Left renal pelvis (tissue), 4 donors: ENCODE data around the gene ART1. TPM values are rescaled to one million over a fixed set of nuclear protein-coding genes. Genes with fewer than 3 reads are reported as not detected.
"Not testable (repeated sequence)": the region's sequence is repeated elsewhere in the genome, so short reads cannot be mapped to it uniquely, and the experiment has no call there.

Experiments used
- DNase-seq, 4 donors: peaks; one replicate each; pipeline ENCODE4 v3.0.0-alpha.2; 2013; ENCODE audit warnings: low read depth in 4 of 4, low spot score in 3 of 4
- polyA plus RNA-seq, 4 donors: library from polyadenylated mRNA; unstranded; fragments of 120-200 nt; gene quantifications; one replicate each; pipeline ENCODE4 v1.2.1, GENCODE V29; 2013; ENCODE audit not compliant: insufficient read length in 4 of 4

The ART1 gene
- not detected for polyA plus RNA-seq

GRCh38 chr11:3644817-3645235, at the start of gene ART1:
Gene ART1, plus strand, starts transcription at chr11:3645128. Its CDS starts 14,086 bp downstream, at chr11:3659214.
- no peak for DNase-seq

GRCh38 chr11:3597743-3598142, 47.2 kb upstream of the ART1 start:
- not testable (repeated sequence) for DNase-seq

GRCh38 chr11:3600201-3600600, 44.7 kb upstream of the ART1 start:
- not testable (repeated sequence) for DNase-seq

- DNase-seq: no peak
Measured at GRCh38 chr11:3604167-3604566, 40.8 kb upstream of the ART1 start.

GRCh38 chr11:3605283-3605662, 39.7 kb upstream of the ART1 start:
- no peak for DNase-seq

GRCh38 chr11:3605771-3606203, 39.1 kb upstream of the ART1 start:
- DNase-seq: no peak

GRCh38 chr11:3609416-3610265, 35.3 kb upstream of the ART1 start:
- DNase-seq: peak in 1 of 4 donors; percentile 25

- no peak for DNase-seq
Measured at GRCh38 chr11:3610846-3611245, 34.1 kb upstream of the ART1 start.

GRCh38 chr11:3611976-3612678, 32.8 kb upstream of the ART1 start:
- no peak for DNase-seq

GRCh38 chr11:3613998-3614741, 30.8 kb upstream of the ART1 start:
- DNase-seq: no peak

- no peak for DNase-seq
Measured at GRCh38 chr11:3614742-3615171, 30.2 kb upstream of the ART1 start.

- DNase-seq: no peak
Measured at GRCh38 chr11:3615998-3616397, 28.9 kb upstream of the ART1 start.

- DNase-seq: no peak
Measured at GRCh38 chr11:3616721-3617460, 28.0 kb upstream of the ART1 start.

GRCh38 chr11:3617990-3618389, 26.9 kb upstream of the ART1 start:
- no peak for DNase-seq

- no peak for DNase-seq
Measured at GRCh38 chr11:3622521-3622920, 22.4 kb upstream of the ART1 start.

GRCh38 chr11:3623121-3623520, 21.8 kb upstream of the ART1 start:
- no peak for DNase-seq

GRCh38 chr11:3623767-3624458, 21.0 kb upstream of the ART1 start:
- DNase-seq: no peak

GRCh38 chr11:3626250-3626960, 18.5 kb upstream of the ART1 start:
- no peak for DNase-seq

- no peak for DNase-seq
Measured at GRCh38 chr11:3627291-3627690, 17.6 kb upstream of the ART1 start.
